ENCODE measurements around the gene LRMDA. TPM values are rescaled to one million over a fixed set of nuclear protein-coding genes. Genes with fewer than 3 reads are reported as not detected.

LRMDA gene
- total and polyA plus RNA-seq, 7 donors: 2.8 to 22.2 (median 9.0) TPM

DNA sequence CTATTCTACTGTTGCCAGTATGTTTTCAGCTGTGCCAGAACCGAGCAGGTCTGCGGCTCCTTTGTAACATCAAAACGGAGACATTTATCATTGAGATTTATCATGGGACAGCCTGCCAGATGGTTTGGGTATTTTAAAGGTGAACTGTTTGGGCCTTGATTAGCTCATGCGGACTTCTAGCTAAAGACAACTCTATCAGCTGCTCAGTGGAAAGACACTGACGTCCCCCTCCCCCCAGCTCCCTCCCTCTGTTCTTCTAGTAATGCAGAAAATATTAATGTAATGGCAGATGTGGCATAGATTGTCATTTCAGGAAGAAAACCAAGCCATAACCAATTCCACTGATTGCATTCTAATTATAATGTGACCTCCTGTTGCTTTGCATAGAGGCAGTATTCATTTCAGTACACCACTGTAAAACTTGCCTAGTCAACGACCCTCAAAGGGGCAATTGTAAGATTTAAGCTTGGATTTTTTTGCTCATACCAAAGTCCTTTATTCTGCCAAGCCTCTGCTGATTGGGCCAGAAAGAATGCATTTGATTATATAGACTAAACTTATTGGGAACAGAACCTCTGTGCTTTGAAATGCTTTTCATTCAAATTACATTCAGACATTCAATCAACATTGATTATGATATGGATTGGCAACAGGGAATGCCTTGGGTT lies 966.8 kb downstream of the LRMDA start:
- H3K27ac ChIP-seq: peak overlapping the region; percentile 75 to 83 (median 76)
- no peak overlapping the region for H3K4me3 ChIP-seq
- peak; percentile 78 for DNase-seq
- 75% methylated on average over 6 of the region's 6 CpGs for WGBS, 2 donors
- H3K9me3 ChIP-seq: no peaks in the 10 kb centered on the region
- H3K36me3 ChIP-seq: no peaks in the 10 kb centered on the region
- intact Hi-C loops (cut with DNase I): loop anchor here (2.0 to 10.0 kb wide), 4 partner anchors 59 to 489 kb away; no protein-coding TSS in a partner anchor
- no peaks in the 10 kb centered on the region for H3K27me3 ChIP-seq
- TF ChIP-seq POLR2A (IDR thresholded peaks at IDR 0.05) (no peak), EP300 (IDR thresholded peaks at IDR 0.05) (peak in 3 of 4 donors; percentile 28 to 60 (median 49)), POLR2AphosphoS5 (IDR thresholded peaks at IDR 0.05) (peak; percentile 79 to 94 (median 86))
- peaks cover 0 to 61% (median 32%) of the 10 kb centered on the region in 4 donors for H3K4me1 ChIP-seq

DNA sequence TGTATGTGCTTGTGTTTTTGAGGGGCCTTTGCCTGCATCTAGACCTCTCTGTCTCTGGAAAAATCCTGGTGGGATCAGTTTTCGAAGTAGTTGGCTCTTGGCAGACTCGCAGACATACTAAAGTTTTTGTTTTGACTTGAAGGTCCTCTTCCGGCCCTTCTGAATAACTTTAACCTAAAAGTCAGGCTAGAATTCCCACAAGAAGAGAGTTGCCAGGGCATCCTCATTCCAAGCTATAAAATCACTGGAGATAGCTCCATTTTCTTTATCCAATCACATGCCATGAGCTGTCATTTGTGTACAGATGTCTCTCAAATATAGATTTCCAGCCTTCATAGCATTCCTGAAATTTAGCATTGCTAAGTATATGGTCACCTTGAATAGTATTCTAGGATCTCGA lies 967.8 kb downstream of the LRMDA start:
- Histone ChIP-seq H3K27me3 (no peaks in the 10 kb centered on the region), H3K4me3 (no peak overlapping the region), H3K36me3 (no peaks in the 10 kb centered on the region), H3K4me1 (peaks cover 0 to 54% (median 29%) of the 10 kb centered on the region in 4 donors), H3K9me3 (no peaks in the 10 kb centered on the region), H3K27ac (peak overlapping the region in 2 of 4 donors; percentile 77 to 83)
- intact Hi-C loops (cut with DNase I): loop anchor here (2.0 to 10.0 kb wide), 4 partner anchors 58 to 488 kb away; no protein-coding TSS in a partner anchor
- no peak for DNase-seq
- TF ChIP-seq POLR2A (IDR thresholded peaks at IDR 0.05): no peak
- no peak for TF ChIP-seq POLR2AphosphoS5 (IDR thresholded peaks at IDR 0.05)
- no peak for TF ChIP-seq EP300 (IDR thresholded peaks at IDR 0.05)
- TF ChIP-seq, protein P1, sequence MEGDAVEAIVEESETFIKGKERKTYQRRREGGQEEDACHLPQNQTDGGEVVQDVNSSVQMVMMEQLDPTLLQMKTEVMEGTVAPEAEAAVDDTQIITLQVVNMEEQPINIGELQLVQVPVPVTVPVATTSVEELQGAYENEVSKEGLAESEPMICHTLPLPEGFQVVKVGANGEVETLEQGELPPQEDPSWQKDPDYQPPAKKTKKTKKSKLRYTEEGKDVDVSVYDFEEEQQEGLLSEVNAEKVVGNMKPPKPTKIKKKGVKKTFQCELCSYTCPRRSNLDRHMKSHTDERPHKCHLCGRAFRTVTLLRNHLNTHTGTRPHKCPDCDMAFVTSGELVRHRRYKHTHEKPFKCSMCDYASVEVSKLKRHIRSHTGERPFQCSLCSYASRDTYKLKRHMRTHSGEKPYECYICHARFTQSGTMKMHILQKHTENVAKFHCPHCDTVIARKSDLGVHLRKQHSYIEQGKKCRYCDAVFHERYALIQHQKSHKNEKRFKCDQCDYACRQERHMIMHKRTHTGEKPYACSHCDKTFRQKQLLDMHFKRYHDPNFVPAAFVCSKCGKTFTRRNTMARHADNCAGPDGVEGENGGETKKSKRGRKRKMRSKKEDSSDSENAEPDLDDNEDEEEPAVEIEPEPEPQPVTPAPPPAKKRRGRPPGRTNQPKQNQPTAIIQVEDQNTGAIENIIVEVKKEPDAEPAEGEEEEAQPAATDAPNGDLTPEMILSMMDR (IDR thresholded peaks at IDR 0.05): no peak
- WGBS, 2 donors: 90 to 92% methylated on average over 4 of the region's 4 CpGs

DNA sequence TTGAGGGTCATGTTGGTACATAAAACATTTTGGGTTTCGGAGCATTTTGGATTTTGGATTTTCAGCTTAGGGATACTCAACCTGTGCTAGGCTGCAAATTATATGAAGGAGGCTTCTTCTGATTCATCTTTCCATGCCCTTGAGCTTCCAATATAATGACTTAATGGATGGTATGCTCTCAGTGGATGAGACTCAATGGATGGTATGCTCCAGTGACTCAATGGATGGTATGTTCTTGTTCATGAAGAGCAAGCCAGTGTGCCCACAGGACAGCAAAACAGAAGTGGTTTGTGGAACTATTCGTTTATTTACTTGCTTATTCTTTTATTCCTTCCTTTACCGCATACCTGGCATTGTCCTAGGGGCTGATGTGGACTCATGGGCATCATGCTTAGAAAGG lies 969.6 kb downstream of the LRMDA start:
- 88 to 93% methylated on average over 3 of the region's 3 CpGs for WGBS, 2 donors
- Histone ChIP-seq H3K4me1 (peaks cover 0 to 38% (median 27%) of the 10 kb centered on the region in 4 donors), H3K9me3 (no peaks in the 10 kb centered on the region), H3K4me3 (no peak overlapping the region), H3K27me3 (no peaks in the 10 kb centered on the region), H3K27ac (no peak overlapping the region), H3K36me3 (no peaks in the 10 kb centered on the region)
- TF ChIP-seq POLR2A (IDR thresholded peaks at IDR 0.05): no peak
- no peak for TF ChIP-seq POLR2AphosphoS5 (IDR thresholded peaks at IDR 0.05)
- TF ChIP-seq, protein P1 (IDR thresholded peaks at IDR 0.05): no peak
- TF ChIP-seq EP300 (IDR thresholded peaks at IDR 0.05): no peak
- DNase-seq: no peak
- intact Hi-C loops (cut with DNase I): no loop called here

DNA sequence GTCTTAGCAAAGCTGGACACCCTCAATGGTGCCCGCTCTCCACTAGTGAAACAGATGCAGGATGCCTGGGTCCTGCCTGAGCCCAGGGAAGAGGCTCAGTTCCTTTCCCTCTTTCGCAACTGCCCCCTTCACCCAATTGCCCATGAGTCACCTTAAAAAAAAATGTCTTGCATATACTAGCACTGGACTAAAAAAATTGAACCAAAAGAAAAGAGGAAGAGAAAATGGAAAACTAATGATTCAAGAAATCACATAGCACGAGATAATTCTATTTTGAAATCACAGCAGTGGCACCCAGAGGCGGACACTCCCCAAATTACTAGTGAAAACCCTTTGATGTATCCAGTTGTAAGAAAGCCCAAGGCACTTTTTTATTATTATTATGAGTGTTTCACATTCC lies 972.5 kb downstream of the LRMDA start:
- Histone ChIP-seq H3K4me1 (peaks cover 0 to 14% (median 7%) of the 10 kb centered on the region in 4 donors), H3K9me3 (no peaks in the 10 kb centered on the region), H3K27me3 (no peaks in the 10 kb centered on the region), H3K27ac (no peak overlapping the region), H3K4me3 (no peak overlapping the region), H3K36me3 (no peaks in the 10 kb centered on the region)
- no peak for TF ChIP-seq POLR2A (IDR thresholded peaks at IDR 0.05)
- WGBS, 2 donors: 87 to 91% methylated on average over 4 of the region's 4 CpGs
- intact Hi-C loops (cut with DNase I): no loop called here
- DNase-seq: no peak

DNA sequence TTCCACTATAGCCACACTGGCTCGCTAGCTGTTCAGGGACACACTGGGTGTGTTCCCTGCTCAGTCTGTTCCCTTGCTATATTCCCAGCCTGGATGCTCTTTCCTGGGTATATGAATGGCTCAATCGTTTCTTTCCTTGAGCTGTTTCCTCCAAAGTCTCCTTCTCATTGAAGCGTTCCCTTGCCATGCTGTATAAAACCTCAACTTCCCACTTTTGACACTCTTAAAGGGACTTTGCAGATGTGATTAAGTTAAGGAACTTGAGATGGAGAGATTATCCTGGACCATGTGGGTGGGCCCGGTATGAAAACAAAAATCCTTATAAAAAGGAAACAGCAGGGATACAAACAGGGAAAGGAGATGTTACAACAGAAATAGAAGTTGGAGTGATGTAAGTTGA lies 973.1 kb downstream of the LRMDA start:
- no peaks in the 10 kb centered on the region for H3K9me3 ChIP-seq
- TF ChIP-seq POLR2A (IDR thresholded peaks at IDR 0.05): no peak
- TF ChIP-seq, protein P1 (IDR thresholded peaks at IDR 0.05): no peak
- TF ChIP-seq POLR2AphosphoS5 (IDR thresholded peaks at IDR 0.05): no peak
- no peak for TF ChIP-seq EP300 (IDR thresholded peaks at IDR 0.05)
- peaks cover 0 to 14% (median 8%) of the 10 kb centered on the region in 4 donors for H3K4me1 ChIP-seq
- peak overlapping the region in 1 of 4 donors; percentile 13 for H3K27ac ChIP-seq
- H3K36me3 ChIP-seq: no peaks in the 10 kb centered on the region
- DNase-seq: no peak
- intact Hi-C loops (cut with DNase I): no loop called here
- WGBS, 2 donors: 91% methylated on average over 4 of the region's 4 CpGs
- no peak overlapping the region for H3K4me3 ChIP-seq
- H3K27me3 ChIP-seq: no peaks in the 10 kb centered on the region

All from sigmoid colon (tissue), 7 donors.